K562 (cell line): ENCODE results near the gene ZNF541. TPM values are rescaled to one million over a fixed set of nuclear protein-coding genes. Genes with fewer than 3 reads are reported as not detected.

Experiments
- MTA3 ChIP-seq: fragments of 450-650 bp; formaldehyde crosslinking; IDR thresholded peaks from 2 replicates; pipeline ENCODE4 v1.6.1; 2017; ENCODE audit warnings: mild to moderate bottlenecking, borderline replicate concordance
- NCOA1 ChIP-seq: fragments of 450-650 bp; IDR thresholded peaks from 2 replicates; pipeline ENCODE4 v1.6.1; 2016; ENCODE audit warnings: low read depth
- PML ChIP-seq: IDR thresholded peaks from 2 replicates; pipeline ENCODE4 v1.6.1; 2012; ENCODE audit warnings: low read length, inconsistent platforms
- POLR3A ChIP-seq: IDR thresholded peaks from 2 replicates; pipeline ENCODE4 v1.6.1; 2011; ENCODE audit warnings: borderline replicate concordance, mild to moderate bottlenecking, moderate library complexity; ENCODE audit not compliant: insufficient read length, insufficient read depth; ENCODE audit errors: extremely low read depth
- PURB ChIP-seq: sonication (generic); formaldehyde crosslinking; IDR thresholded peaks from 2 replicates; pipeline ENCODE4 v1.9.0; 2021; ENCODE audit warnings: low read depth, mild to moderate bottlenecking, missing genetic modification reagents
- SIN3B ChIP-seq: fragments of 450-650 bp; IDR thresholded peaks from 2 replicates; pipeline ENCODE4 v1.6.1; 2017; ENCODE audit warnings: low read depth, mild to moderate bottlenecking, moderate library complexity
- ZNF583 ChIP-seq: fragments of 250-450 bp; sonication (Bioruptor Pico); IDR thresholded peaks from 2 replicates; pipeline ENCODE4 v1.4.0; 2020
- polyA plus RNA-seq, 8 experiments: library from polyadenylated mRNA; depleted of rRNA in 4 of 8; stranded (reverse) in 5 of 8; unstranded in 3 of 8; fragments of >200 nt; fragmentation: Nextera tagmentation in 2 of 8; fragmentation: Illumina TruSeq in 1 of 8; extraction: Ambion mirVana in 2 of 8; extraction: Trizol in 1 of 8; gene quantifications; 2 replicates each; pipeline versions ENCODE4 v1.2.1 to v1.2.3, GENCODE V29; 2011 to 2014; ENCODE audit warnings: inconsistent platforms in 1 of 8, missing spikeins in 1 of 8
- total RNA-seq, 7 experiments: library from RNA; depleted of rRNA in 6 of 7; stranded (reverse); fragments of >200 nt in 6 of 7; fragmentation: Illumina TruSeq in 2 of 7; extraction: Trizol in 2 of 7; gene quantifications; 2 replicates each; pipeline versions ENCODE4 v1.2.1 to v1.2.3, GENCODE V29; 2011 to 2021; ENCODE audit warnings: low replicate concordance in 1 of 7
- TF ChIP-seq, protein P1 (sequence below): fragments of 250-450 bp; sonication (Bioruptor Pico); IDR thresholded peaks from 2 replicates; pipeline ENCODE4 v1.8.0; 2022; ENCODE audit warnings: moderate library complexity, mild to moderate bottlenecking, inconsistent platforms
- TF ChIP-seq, protein P2 (sequence below): fragments of 450-650 bp; IDR thresholded peaks from one replicate; pipeline ENCODE4 v1.6.1; 2018; ENCODE audit warnings: mild to moderate bottlenecking, moderate library complexity; ENCODE audit not compliant: partially characterized antibody
- TF ChIP-seq, protein P3 (sequence below), 2 experiments: IDR thresholded peaks; 2 replicates each; pipeline ENCODE4 v1.6.1; 2011; ENCODE audit warnings: borderline replicate concordance in 1 of 2, control low read depth in 1 of 2, low read depth in 1 of 2, low read length in 1 of 2, mild to moderate bottlenecking in 1 of 2, mixed read lengths in 1 of 2, moderate library complexity in 1 of 2; ENCODE audit not compliant: insufficient read depth in 1 of 2, insufficient read length in 1 of 2, poor library complexity in 1 of 2, severe bottlenecking in 1 of 2; ENCODE audit errors: extremely low read depth in 1 of 2

Gene ZNF541
- total and polyA plus RNA-seq, 9 of the 15 experiments (the other 6 are each of a cell fraction or from before 2014, with no cell fraction given), result 0.04 to 0.11 (median 0.05) TPM; not detected in 1

DNA sequence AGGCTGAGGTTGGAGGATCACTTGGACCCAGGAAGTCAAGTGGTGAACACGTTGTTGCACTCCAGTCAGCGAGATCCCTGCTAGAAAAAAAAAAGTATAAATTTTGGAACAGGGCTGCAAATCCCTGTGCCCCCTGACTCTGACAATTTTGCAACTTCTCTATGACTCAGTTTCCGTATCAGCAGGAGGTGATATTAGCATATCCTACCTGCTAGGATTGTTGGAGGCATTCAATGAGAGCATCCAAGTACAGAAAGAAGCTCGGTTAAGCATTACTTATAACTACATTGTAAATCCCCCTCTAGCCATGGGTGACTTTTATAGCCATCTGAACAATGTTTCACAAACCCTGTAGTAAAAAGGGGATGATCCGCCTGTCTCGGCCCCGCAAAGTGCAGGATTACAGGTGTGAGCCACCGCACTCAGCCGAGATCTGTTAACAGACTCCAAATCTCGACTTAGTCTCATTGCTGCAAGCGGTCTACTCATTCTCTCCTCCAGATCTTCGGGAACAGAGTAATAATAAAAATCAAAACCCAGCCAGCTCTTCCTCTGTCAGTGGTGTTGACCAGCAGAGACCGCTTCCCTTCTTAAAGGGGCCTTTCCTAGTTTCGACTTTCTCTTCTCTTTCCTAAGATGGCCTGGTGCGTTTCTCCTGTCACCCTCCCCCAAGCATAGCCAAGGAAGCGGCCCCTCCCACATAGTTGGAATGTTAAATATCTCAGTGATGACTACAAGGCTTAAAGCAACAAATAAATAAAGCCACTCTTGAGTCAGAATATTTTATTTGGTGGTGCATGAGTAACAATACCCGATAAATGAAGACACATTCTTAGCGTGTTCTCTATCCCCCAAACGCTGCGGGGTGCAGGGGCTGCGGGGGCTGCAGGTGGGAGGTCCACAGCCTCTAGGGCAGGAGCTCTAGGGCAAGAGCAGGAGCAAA lies 25.7 kb upstream of the ZNF541 start (continued):
- TF ChIP-seq POLR3A (no peak), MTA3 (no peak), ZNF583 (CRISPR knock-in tag) (no peak), NCOA1 (no peak), PML (no peak), PURB (CRISPR knock-in tag) (no peak), SIN3B (no peak)
- TF ChIP-seq, protein P1, sequence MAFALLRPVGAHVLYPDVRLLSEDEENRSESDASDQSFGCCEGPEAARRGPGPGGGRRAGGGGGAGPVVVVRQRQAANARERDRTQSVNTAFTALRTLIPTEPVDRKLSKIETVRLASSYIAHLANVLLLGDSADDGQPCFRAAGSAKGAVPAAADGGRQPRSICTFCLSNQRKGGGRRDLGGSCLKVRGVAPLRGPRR, result no peak
- TF ChIP-seq, protein P2, sequence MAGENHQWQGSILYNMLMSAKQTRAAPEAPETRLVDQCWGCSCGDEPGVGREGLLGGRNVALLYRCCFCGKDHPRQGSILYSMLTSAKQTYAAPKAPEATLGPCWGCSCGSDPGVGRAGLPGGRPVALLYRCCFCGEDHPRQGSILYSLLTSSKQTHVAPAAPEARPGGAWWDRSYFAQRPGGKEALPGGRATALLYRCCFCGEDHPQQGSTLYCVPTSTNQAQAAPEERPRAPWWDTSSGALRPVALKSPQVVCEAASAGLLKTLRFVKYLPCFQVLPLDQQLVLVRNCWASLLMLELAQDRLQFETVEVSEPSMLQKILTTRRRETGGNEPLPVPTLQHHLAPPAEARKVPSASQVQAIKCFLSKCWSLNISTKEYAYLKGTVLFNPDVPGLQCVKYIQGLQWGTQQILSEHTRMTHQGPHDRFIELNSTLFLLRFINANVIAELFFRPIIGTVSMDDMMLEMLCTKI, result no peak
- TF ChIP-seq, protein P3, sequence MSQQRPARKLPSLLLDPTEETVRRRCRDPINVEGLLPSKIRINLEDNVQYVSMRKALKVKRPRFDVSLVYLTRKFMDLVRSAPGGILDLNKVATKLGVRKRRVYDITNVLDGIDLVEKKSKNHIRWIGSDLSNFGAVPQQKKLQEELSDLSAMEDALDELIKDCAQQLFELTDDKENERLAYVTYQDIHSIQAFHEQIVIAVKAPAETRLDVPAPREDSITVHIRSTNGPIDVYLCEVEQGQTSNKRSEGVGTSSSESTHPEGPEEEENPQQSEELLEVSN (IDR thresholded peaks at IDR 0.05; ENCODE audit: borderline replicate concordance in 1 of 2, extremely low read depth in 1 of 2, insufficient read depth in 1 of 2, insufficient read length in 1 of 2, low read depth in 1 of 2, low read length in 1 of 2, poor library complexity in 1 of 2, severe bottlenecking in 1 of 2), result no peak
